ENCODE data around the gene PLA2G2C.
"Not testable (repeated sequence)": the region's sequence is repeated elsewhere in the genome, so short reads cannot be mapped to it uniquely, and the experiment has no call there.

PLA2G2C gene, protein sequence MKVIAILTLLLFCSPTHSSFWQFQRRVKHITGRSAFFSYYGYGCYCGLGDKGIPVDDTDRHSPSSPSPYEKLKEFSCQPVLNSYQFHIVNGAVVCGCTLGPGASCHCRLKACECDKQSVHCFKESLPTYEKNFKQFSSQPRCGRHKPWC

DNA sequence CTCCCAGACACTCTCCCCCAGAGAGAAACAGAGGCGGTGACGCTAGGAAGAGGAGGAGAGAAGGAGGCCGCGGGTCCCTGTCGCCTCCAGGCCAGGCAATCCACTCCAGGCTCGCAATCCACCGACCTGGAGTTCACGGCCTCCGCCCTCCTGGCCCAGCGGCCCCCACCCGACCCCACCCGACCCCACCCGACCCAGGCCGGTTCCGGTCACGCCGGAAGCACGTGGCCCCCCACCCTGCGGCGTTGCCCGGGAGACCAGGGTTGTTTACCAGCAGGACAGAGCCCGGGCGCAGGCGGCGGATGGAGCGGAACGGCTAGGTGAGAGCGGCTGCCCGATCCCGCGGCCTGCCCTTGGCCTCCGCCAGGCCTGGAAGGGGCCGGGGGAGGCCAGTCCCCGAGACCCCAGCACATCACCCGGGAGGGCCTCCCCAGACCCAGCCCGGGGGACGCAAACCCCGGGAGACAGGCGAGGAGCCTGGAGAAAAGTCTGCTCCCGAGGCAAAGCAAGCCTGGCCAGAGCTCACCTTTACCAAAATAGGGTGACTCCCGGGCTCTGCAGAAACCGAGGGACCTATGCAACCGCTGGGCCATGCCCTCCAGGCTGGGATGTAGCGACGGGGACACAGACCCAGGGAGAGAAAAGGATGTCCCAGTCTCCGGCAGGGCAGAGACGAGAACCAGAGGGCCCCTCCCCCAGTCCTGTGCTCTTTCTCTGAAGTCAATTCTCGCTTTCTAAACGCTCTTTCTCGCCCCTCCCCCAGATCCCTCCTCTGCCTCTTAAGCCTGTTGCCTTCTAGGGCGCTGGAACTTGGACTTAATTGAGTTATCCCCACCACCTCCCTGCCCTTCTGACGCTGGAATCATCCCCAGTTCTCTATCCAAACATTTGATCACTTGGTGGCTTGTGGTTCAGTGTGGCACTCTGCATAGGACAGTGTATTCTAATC is at the start of gene PLA2G2C, which contains the start of gene UBXN10:
PLA2G2C (minus strand) TSS at position 685 of the 949 bp plus-strand sequence. CDS start 9,155 bp downstream, outside the sequence.
UBXN10 (plus strand) TSS at position 263 of the 949 bp plus-strand sequence. CDS start 4,466 bp downstream, outside the sequence.
- no peaks in the 10 kb centered on the region for H3K36me3 ChIP-seq
- H3K9me3 ChIP-seq = no peaks in the 10 kb centered on the region
- TF ChIP-seq, protein P1, sequence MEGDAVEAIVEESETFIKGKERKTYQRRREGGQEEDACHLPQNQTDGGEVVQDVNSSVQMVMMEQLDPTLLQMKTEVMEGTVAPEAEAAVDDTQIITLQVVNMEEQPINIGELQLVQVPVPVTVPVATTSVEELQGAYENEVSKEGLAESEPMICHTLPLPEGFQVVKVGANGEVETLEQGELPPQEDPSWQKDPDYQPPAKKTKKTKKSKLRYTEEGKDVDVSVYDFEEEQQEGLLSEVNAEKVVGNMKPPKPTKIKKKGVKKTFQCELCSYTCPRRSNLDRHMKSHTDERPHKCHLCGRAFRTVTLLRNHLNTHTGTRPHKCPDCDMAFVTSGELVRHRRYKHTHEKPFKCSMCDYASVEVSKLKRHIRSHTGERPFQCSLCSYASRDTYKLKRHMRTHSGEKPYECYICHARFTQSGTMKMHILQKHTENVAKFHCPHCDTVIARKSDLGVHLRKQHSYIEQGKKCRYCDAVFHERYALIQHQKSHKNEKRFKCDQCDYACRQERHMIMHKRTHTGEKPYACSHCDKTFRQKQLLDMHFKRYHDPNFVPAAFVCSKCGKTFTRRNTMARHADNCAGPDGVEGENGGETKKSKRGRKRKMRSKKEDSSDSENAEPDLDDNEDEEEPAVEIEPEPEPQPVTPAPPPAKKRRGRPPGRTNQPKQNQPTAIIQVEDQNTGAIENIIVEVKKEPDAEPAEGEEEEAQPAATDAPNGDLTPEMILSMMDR (IDR thresholded peaks at IDR 0.05) = no peak
- no peaks in the 10 kb centered on the region for H3K4me1 ChIP-seq (ENCODE audit: control insufficient read depth in 1 of 2, insufficient read depth in 1 of 2, low read depth in 1 of 2, low read length in 1 of 2)
- H3K4me3 ChIP-seq (ENCODE audit: low read depth in 1 of 2, low read length in 1 of 2) = no peak within 1 kb of the TSS
- peaks cover 78% of the 10 kb centered on the region for H3K27me3 ChIP-seq
- no peak within 1 kb of the TSS for H3K27ac ChIP-seq

DNA sequence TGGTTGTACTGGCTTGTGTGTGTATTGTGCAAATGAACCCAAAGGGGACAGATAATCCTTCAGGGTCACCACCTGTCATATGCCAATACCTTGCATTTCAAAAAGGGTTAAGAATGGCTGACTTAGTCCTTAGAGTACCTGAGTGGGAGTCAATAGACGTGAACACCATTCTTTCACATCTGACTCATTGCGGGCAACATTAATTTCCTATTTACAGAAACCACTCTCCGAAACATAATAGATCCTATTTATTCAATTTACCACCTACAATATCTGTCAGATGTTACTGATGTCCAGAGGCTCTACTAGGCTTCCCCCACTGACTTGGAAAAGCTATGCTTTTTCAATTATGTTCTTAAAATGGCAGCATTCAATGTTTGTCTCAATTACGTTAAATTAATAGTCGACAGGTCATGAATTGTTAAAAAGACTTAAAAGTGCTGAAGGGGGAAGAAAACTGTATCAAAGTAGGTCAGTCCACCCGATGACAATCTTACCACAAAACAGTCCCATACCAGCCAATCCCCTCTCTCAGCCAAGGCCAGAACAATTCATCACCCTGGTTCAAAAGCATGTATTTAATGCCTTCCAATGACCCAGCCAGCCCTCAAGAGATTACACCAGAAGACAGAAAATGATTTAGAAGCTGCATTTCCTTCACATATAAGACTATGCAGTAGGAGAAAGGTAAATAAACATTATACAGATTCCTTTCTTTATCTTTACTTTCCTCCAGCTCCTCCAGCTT is 48.6 kb upstream of the PLA2G2C start:
- Histone ChIP-seq H3K27me3 (peaks cover 92% of the 10 kb centered on the region), H3K27ac (no peak overlapping the region)

DNA sequence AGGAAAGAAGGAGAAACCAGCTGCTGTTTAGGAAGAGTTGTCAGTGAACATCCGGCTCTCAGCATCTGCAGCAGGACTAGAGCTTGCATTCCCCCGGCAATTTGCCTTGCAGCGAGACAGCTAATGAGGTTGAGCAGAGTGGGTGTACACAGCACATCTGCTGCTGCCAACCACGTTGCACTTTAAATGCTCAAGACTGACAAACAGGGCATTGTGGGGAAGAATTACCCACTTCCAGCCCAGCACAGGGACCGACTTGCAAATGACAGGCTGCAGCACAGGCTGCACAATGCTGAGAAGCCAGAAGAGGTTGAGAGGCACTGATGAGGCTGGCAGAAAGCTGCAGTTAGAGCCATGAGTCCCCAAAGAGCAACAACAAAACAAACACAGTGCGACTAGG is 47.5 kb upstream of the PLA2G2C start:
- Histone ChIP-seq H3K27ac (no peak overlapping the region), H3K9me3 (no peaks in the 10 kb centered on the region), H3K27me3 (peaks cover 91% of the 10 kb centered on the region), H3K4me1 (ENCODE audit: control insufficient read depth in 1 of 2, insufficient read depth in 1 of 2, low read depth in 1 of 2, low read length in 1 of 2) (no peaks in the 10 kb centered on the region), H3K36me3 (no peaks in the 10 kb centered on the region), H3K4me3 (ENCODE audit: low read depth in 1 of 2, low read length in 1 of 2) (no peak overlapping the region)
- TF ChIP-seq, protein P1 (IDR thresholded peaks at IDR 0.05) = no peak

More for the DNA sequence above, 48.6 kb upstream of the PLA2G2C start:
- no peaks in the 10 kb centered on the region for H3K4me1 ChIP-seq (ENCODE audit: control insufficient read depth in 1 of 2, insufficient read depth in 1 of 2, low read depth in 1 of 2, low read length in 1 of 2)
- TF ChIP-seq, protein P1 (IDR thresholded peaks at IDR 0.05) = no peak
- no peaks in the 10 kb centered on the region for H3K36me3 ChIP-seq
- H3K9me3 ChIP-seq = no peaks in the 10 kb centered on the region
- H3K4me3 ChIP-seq (ENCODE audit: low read depth in 1 of 2, low read length in 1 of 2) = no peak overlapping the region

DNA sequence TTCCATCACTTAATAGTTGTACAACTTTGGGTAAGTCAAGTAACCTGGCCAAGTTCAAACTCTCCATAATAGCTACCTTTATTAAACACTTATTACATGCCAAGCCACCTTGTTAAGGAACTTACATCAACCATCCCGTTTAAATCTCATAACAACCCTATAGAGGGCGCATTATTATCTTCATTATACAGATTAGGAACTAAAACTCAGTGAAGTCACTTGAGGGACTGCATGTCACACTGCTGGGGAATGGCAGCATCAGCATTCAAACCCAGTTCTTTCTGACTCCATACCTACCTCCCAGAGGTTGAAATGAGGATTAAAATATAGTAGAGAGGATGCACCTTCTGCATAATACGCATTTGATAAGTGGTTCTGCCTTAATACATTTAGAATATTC is 47.1 kb upstream of the PLA2G2C start:
- no peak overlapping the region for H3K4me3 ChIP-seq (ENCODE audit: low read depth in 1 of 2, low read length in 1 of 2)
- TF ChIP-seq, protein P1 (IDR thresholded peaks at IDR 0.05) = no peak
- no peaks in the 10 kb centered on the region for H3K4me1 ChIP-seq (ENCODE audit: control insufficient read depth in 1 of 2, insufficient read depth in 1 of 2, low read depth in 1 of 2, low read length in 1 of 2)
- no peaks in the 10 kb centered on the region for H3K36me3 ChIP-seq
- peaks cover 92% of the 10 kb centered on the region for H3K27me3 ChIP-seq
- no peaks in the 10 kb centered on the region for H3K9me3 ChIP-seq
- no peak overlapping the region for H3K27ac ChIP-seq

DNA sequence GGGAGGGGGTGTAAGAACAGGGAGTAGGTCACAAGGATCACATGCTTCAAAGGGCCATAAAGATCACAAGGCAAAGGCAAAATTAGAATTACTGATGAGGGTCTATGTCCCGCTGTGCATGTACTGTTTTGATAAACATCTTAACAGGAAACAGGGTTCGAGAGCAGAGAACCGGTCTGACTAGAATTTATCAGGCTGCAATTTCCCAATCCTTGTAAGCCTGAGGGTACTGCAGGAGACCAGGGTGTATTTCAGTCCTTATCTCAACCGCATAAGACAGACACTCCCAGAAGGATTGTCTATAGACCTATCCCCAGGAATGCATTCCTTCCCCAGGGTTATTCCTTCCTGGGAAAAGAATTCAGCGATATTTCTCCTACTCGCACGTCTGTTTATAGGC is 46.2 kb upstream of the PLA2G2C start:
- H3K4me1 ChIP-seq (ENCODE audit: control insufficient read depth in 1 of 2, insufficient read depth in 1 of 2, low read depth in 1 of 2, low read length in 1 of 2); H3K36me3 ChIP-seq; H3K4me3 ChIP-seq (ENCODE audit: low read depth in 1 of 2, low read length in 1 of 2); H3K27ac ChIP-seq; H3K9me3 ChIP-seq: not testable (repeated sequence)
- H3K27me3 ChIP-seq = peaks cover 94% of the 10 kb centered on the region
